Neural crest cell (in vitro differentiated cells): ENCODE data around the gene LBHD1. TPM values are rescaled to one million over a fixed set of nuclear protein-coding genes. Genes with fewer than 3 reads are reported as not detected.

ENCODE experiments used
- DNase-seq: peaks from one replicate; pipeline ENCODE4 v3.0.0; 2021; ENCODE audit warnings: low read depth, mixed read lengths, low spot score
- H3K27ac Mint-ChIP-seq: one replicate; pipeline ENCODE4 v1.8.0; 2021; ENCODE audit warnings: mild to moderate bottlenecking, mixed read lengths; ENCODE audit not compliant: unreplicated experiment
- H3K27me3 Mint-ChIP-seq: 2 replicates; pipeline ENCODE4 v1.8.0; 2021; ENCODE audit warnings: low read depth, mild to moderate bottlenecking, mixed read lengths
- H3K36me3 Mint-ChIP-seq: 2 replicates; pipeline ENCODE4 v1.8.0; 2021; ENCODE audit warnings: low read depth, mild to moderate bottlenecking, mixed read lengths
- H3K4me1 Mint-ChIP-seq: 2 replicates; pipeline ENCODE4 v1.8.0; 2021; ENCODE audit warnings: mixed read lengths
- H3K4me3 Mint-ChIP-seq: one replicate; pipeline ENCODE4 v1.8.0; 2021; ENCODE audit warnings: mild to moderate bottlenecking, mixed read lengths
- H3K9me3 Mint-ChIP-seq: 2 replicates; pipeline ENCODE4 v1.8.0; 2021; ENCODE audit warnings: mixed read lengths
- total RNA-seq: library from RNA; stranded (reverse); gene quantifications from 2 replicates; pipeline ENCODE4 v1.2.1, GENCODE V29; 2021
- TF ChIP-seq, protein P1 (sequence below): fragments of 200-600 bp; sonication (generic); conservative IDR thresholded peaks from 2 replicates; pipeline ENCODE4 v1.5.0; 2021; ENCODE audit warnings: antibody characterized with exemption, mild to moderate bottlenecking

The LBHD1 gene
- total RNA-seq, 1 donor from 2014 or later, result 7.0 TPM

DNA sequence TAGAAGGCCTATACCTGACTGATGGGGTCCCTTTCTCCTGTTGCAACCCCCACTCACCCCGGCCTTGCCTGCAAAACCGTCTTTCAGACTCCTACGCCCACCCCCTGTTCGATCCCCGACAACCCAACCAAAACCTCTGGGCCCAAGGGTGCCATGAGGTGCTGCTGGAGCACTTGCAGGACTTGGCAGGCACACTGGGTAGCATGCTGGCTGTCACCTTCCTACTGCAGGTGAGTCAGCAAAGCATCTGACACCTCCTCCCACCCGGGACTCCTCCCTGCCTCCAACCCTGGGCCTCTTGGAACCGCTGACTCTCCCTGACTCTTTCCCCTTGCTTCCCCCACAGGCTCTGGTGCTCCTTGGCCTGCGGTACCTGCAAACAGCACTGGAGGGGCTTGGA lies 57.8 kb downstream of the LBHD1 start:
- Mint-ChIP-seq H3K27me3 (no peaks in the 10 kb centered on the region), H3K27ac (no peak overlapping the region), H3K4me1 (peaks cover 24% of the 10 kb centered on the region), H3K4me3 (peak overlapping the region; percentile 84), H3K9me3 (no peaks in the 10 kb centered on the region), H3K36me3 (peaks cover 3% of the 10 kb centered on the region)
- TF ChIP-seq, protein P1, sequence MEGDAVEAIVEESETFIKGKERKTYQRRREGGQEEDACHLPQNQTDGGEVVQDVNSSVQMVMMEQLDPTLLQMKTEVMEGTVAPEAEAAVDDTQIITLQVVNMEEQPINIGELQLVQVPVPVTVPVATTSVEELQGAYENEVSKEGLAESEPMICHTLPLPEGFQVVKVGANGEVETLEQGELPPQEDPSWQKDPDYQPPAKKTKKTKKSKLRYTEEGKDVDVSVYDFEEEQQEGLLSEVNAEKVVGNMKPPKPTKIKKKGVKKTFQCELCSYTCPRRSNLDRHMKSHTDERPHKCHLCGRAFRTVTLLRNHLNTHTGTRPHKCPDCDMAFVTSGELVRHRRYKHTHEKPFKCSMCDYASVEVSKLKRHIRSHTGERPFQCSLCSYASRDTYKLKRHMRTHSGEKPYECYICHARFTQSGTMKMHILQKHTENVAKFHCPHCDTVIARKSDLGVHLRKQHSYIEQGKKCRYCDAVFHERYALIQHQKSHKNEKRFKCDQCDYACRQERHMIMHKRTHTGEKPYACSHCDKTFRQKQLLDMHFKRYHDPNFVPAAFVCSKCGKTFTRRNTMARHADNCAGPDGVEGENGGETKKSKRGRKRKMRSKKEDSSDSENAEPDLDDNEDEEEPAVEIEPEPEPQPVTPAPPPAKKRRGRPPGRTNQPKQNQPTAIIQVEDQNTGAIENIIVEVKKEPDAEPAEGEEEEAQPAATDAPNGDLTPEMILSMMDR, result no peak
- DNase-seq, result no peak

DNA sequence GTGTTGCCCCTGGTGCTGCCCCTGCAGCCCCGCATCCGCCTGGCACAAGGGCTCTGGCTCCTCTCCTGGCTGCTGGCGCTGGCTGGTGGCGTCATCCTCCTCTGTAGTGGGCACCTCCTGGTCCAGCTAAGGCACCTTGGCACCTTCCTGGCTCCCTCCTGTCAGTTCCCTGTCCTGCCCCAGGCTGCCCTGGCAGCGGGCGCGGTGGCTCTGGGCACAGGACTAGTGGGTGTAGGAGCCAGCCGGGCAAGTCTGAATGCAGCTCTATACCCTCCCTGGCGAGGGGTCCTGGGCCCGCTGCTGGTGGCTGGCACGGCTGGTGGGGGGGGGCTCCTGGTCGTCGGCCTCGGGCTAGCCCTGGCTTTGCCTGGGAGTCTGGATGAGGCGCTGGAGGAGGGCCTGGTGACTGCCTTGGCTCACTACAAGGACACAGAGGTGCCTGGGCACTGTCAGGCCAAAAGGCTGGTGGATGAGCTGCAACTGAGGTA lies 58.7 kb downstream of the LBHD1 start:
- Mint-ChIP-seq H3K4me1 (peaks cover 22% of the 10 kb centered on the region), H3K4me3 (peak overlapping the region; percentile 84), H3K27ac (no peak overlapping the region), H3K27me3 (no peaks in the 10 kb centered on the region), H3K9me3 (no peaks in the 10 kb centered on the region), H3K36me3 (no peaks in the 10 kb centered on the region)
- DNase-seq, result no peak
- TF ChIP-seq, protein P1, result no peak

Other genes starting within 250 kb of the LBHD1 start
- gene AHNAK, start 125.5 kb downstream of the LBHD1 start, total RNA-seq, result 0.65 and 1.2 TPM in 2 replicates
- gene EEF1G, start 98.4 kb downstream of the LBHD1 start, total RNA-seq, result 2,024 and 2,072 TPM in 2 replicates
- 18.0 and 20.7 TPM in 2 replicates for gene TUT1, start 80.7 kb downstream of the LBHD1 start, total RNA-seq
- 195 and 203 TPM in 2 replicates for gene MTA2, start 70.4 kb downstream of the LBHD1 start, total RNA-seq
- 37.4 and 40.0 TPM in 2 replicates for gene EML3, start 59.5 kb downstream of the LBHD1 start, total RNA-seq
- 0.23 and 0.75 TPM in 2 replicates for gene ROM1, start 59.0 kb downstream of the LBHD1 start, total RNA-seq
- gene B3GAT3, start 50.3 kb downstream of the LBHD1 start, total RNA-seq, result 57.4 and 58.3 TPM in 2 replicates
- gene GANAB, start 25.7 kb downstream of the LBHD1 start, total RNA-seq, result 346 and 366 TPM in 2 replicates
- 24.5 and 25.9 TPM in 2 replicates for gene INTS5, start 19.0 kb downstream of the LBHD1 start, total RNA-seq
- gene C11orf98, start 7.1 kb downstream of the LBHD1 start, total RNA-seq, result 97.4 and 115 TPM in 2 replicates
- 57.0 and 60.0 TPM in 2 replicates for gene CSKMT, start 7.0 kb downstream of the LBHD1 start, total RNA-seq
- 15.0 and 15.6 TPM in 2 replicates for gene UQCC3, start 594 bp downstream of the LBHD1 start, total RNA-seq
- 103 and 113 TPM in 2 replicates for gene UBXN1, start 6.8 kb upstream of the LBHD1 start, total RNA-seq
- gene LRRN4CL, start 17.3 kb upstream of the LBHD1 start, total RNA-seq, result 1.6 and 1.8 TPM in 2 replicates
- gene BSCL2, start 35.2 kb upstream of the LBHD1 start, total RNA-seq, result 106 and 111 TPM in 2 replicates
- gene GNG3, start 35.4 kb upstream of the LBHD1 start, total RNA-seq, result 11.3 and 12.9 TPM in 2 replicates
- gene HNRNPUL2, start 55.2 kb upstream of the LBHD1 start, total RNA-seq, result 79.6 and 80.7 TPM in 2 replicates
- 44.7 and 49.2 TPM in 2 replicates for gene TTC9C, start 56.2 kb upstream of the LBHD1 start, total RNA-seq
- gene ZBTB3, start 81.9 kb upstream of the LBHD1 start, total RNA-seq, result 11.5 and 16.1 TPM in 2 replicates
- gene POLR2G, start 89.3 kb upstream of the LBHD1 start, total RNA-seq, result 161 and 175 TPM in 2 replicates
- 50.5 and 52.0 TPM in 2 replicates for gene TAF6L, start 99.1 kb upstream of the LBHD1 start, total RNA-seq
- gene TMEM179B, start 115.1 kb upstream of the LBHD1 start, total RNA-seq, result 20.0 and 21.4 TPM in 2 replicates
- 20.4 and 23.4 TPM in 2 replicates for gene TMEM223, start 119.7 kb upstream of the LBHD1 start, total RNA-seq
- 86.6 and 88.1 TPM in 2 replicates for gene NXF1, start 133.2 kb upstream of the LBHD1 start, total RNA-seq
- gene STX5, start 159.8 kb upstream of the LBHD1 start, total RNA-seq, result 24.1 and 27.2 TPM in 2 replicates
- gene TEX54, start 160.6 kb upstream of the LBHD1 start, total RNA-seq, result not detected in 2 replicates
- gene WDR74, start 167.3 kb upstream of the LBHD1 start, total RNA-seq, result 62.1 and 69.2 TPM in 2 replicates
- 181 and 185 TPM in 2 replicates for gene SLC3A2, start 208.6 kb upstream of the LBHD1 start, total RNA-seq
- gene CHRM1, start 249.1 kb upstream of the LBHD1 start, total RNA-seq, result not detected in 2 replicates